HL-60/S4 treated with phorbol 12-myristate 13-acetate at 8.2 ng/mL for 4 days and 3 days (cell line): ENCODE data around the gene HLA-DMB.

ENCODE experiments used
- in situ Hi-C: fragments of 300-500 bp; cut with MboI; formaldehyde crosslinking; loops from 2 replicates; pipeline ENCODE4 v1.15.0; 2022; ENCODE audit warnings: low sequenced_read_pairs

The HLA-DMB gene

DNA sequence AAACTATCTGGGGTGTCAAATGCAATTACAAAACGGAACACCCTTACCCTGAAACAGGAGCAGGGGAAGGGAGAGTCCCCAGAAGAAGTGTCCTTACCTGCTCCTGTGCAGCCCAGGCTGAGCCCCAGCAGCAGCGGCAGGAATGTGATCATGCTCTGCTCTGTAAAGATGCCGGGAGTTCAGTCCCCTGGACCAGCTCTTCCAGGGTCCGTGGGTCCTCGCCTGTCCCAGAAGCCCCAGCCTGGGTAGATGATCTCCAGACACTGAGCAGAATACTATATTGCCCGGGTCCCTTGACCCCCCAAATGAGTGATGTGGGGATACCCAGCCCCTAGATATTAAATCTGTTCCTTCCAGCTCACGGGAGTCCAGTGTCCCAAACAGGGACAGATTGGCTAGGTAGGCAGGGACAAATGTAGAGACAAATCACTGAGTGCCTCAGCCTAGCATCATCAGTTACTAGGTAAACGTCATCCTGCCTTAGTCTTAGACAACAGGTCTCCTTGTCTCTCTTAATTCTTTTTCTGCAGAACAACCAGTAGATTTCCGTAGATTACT lies at the start of gene HLA-DMB:
Gene HLA-DMB, minus strand, starts transcription at position 373 of the 558 bp plus-strand sequence. Its CDS starts 221 bp downstream, at position 152.
- in situ Hi-C loops: no loop called here

DNA sequence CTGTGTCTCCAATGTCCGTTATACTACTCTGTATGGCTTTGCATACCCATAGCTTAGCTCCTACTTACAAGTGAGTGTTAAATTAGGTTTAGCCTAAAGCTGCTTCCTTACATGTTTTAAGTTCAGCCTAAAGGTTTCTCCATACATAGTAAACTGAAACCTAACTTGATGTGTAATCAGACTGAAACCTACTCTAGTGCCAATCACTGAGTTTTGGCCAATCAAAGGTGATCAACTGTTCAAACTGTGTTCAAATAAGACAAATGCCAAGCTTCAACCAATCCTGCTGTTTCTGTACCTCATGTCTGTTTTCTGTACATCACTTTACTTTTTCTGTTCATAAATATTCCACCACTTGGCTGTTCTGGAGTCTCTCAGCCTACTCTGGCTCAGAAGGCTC lies 48.5 kb upstream of the HLA-DMB start:
- in situ Hi-C loops: loop anchor here (25.0 kb wide), 1 partner anchor 102 kb away; no protein-coding TSS in a partner anchor

DNA sequence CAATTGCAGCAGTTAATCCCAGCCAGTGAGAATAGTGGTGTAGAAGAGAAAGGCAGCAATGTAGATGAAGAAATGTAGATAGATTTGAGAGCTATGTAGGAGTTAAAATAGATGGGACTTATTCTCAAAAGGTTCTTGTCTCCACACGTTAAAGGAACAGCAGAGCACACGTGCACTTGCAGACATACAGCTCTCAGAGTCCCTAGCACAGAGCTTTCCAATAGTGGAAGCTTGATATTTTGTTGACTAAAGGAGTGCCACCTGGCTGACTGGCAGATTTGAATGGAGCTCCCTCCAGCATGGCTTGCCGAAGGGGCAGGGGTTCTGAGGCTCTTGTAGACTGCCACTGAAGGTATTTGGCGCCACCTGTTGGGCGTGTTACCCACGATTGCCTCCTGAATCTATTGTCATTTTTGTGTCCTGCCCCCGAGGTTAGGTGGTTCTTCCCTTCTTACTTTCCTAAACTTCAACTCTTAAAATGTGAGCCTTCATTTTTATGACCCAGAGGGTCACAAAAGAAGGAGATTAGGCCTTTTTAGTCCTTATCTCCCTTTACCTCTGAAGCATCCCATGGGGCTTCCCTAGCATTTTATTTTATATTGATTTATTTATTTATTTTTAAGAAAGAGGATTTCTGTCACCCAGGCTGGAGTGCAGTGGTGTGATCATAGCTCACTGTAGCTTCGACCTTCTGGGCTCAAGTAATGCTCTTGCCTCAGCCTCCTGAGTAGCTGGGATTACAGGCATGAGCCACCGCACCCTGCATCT lies 44.0 kb upstream of the HLA-DMB start:
- in situ Hi-C loops: loop anchor here (25.0 kb wide), 1 partner anchor 98 kb away; no protein-coding TSS in a partner anchor

DNA sequence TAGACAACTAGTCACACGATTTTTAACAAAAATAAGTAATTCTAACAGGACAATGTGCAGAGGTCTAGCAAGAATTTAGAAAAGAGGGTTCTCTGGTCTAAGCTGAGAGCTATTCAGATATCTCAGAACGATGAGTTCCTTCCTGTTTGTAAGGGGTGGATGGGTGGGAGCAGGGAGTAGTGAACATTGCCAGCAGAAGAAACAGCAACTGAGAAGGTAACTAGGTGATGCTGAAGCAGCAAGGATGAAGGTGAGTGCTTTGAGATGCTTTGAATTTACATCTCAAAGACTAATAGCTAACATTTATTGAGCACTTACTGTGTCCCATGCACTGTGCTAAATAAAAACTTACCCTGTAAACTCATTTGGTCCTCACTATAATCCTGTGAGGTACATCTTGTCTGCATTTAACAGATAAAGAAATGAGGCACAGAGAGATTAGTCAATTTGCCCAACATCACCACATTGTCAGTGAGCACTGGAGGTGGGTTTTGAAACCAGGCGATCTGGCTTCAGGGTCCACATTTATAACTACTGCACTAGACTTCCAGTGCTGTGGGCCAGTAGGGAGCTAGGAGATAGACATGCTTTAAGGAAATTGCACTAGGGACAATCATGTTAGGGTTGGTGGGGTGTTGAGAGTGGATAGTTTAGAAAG lies 43.3 kb upstream of the HLA-DMB start:
- in situ Hi-C loops: loop anchor here (25.0 kb wide), 1 partner anchor 97 kb away; no protein-coding TSS in a partner anchor

DNA sequence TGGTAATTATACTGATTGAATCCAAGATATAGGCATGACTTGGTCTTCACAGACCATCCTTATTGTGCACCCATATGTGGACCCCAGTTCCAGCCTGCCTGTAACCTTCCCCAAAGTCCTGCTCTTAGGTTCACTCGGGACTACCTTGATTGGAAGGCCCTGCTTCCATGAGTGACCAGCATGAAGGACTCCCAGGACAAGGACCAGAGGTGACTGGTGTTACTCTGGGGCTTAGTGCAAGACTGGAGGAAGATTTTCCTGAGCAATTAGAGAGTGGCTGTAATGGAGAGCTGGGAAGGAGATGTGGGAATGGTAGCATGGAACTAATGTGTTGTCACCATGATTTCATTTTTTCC lies 42.6 kb upstream of the HLA-DMB start:
- in situ Hi-C loops: loop anchor here (25.0 kb wide), 1 partner anchor 96 kb away; no protein-coding TSS in a partner anchor

DNA sequence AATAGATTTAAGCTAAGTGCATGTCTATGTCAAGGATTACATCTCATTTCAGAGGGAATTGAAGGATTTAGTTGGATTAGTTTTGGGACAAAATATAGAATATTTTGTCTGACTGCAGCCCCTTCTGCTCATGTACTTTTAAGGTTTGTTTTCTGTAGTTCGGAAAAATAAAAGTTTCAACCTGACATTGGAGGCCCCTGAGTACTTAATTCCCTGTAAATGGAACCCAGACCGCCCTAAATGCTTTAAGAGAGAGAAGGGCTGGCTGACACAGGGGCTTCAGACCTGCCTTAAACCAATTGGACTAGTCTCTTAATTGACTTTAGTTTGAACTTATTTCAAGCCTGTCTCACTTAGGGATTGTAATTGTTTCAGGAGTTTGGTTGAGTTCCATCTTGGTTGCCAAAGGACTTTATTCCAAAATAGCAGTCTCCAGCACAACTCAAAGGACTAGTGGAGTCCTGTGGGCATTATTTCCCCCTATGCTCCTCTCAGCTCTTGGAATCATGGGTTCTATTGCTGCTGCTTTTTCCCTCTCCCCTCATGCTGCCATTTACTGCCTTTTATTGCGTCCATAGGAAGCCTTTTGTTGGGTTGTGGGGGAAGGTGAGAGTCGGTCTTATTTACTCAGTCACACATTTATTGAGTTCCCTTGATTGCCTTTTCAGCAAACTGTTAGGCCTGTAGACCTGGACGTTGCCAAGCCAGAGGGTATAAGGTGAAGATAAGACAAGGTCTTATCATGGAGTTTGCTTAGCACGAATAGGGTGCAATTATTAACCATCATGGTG lies 42.1 kb upstream of the HLA-DMB start:
- in situ Hi-C loops: loop anchor here (25.0 kb wide), 1 partner anchor 96 kb away; no protein-coding TSS in a partner anchor

DNA sequence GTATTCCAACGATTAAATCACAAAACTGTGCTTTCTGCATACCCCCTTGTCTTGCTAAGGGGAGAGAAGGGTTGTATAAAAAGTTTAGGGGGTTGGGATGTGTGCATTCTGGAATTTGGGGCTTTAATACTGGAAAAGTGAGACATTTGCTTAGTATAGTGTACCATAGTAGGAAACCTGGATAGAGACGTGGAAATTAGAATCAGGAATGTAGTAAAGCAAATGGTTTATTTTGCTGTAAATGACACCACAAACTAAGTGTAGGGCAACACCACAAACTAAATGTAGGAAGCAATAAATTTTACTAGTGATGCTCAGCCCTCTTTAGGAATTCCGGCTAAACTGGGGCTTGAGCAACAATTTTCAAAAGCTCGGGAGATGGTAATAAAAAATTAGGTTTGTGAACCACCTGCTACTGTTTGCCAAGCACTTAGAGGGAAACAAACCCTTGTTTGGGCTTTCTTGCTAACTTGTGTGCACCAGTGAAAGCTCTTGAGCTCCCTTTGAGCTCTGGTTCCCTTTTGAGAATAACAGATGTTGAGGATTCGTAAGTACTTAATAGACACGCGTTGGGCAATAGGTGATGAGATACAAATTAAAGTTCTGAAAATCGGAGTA lies 41.4 kb upstream of the HLA-DMB start:
- in situ Hi-C loops: loop anchor here (25.0 kb wide), 1 partner anchor 95 kb away; no protein-coding TSS in a partner anchor

DNA sequence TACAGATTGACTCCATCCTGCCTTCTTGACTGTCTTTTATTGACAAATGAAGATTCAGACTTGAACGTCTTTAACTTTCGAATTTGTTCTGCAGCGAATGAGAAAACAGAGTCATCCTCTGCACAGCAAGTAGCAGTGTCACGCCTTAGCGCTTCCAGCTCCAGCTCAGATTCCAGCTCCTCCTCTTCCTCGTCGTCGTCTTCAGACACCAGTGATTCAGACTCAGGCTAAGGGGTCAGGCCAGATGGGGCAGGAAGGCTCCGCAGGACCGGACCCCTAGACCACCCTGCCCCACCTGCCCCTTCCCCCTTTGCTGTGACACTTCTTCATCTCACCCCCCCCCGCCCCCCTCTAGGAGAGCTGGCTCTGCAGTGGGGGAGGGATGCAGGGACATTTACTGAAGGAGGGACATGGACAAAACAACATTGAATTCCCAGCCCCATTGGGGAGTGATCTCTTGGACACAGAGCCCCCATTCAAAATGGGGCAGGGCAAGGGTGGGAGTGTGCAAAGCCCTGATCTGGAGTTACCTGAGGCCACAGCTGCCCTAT lies 39.7 kb upstream of the HLA-DMB start:
- in situ Hi-C loops: loop anchor here (25.0 kb wide), 1 partner anchor 93 kb away; no protein-coding TSS in a partner anchor

DNA sequence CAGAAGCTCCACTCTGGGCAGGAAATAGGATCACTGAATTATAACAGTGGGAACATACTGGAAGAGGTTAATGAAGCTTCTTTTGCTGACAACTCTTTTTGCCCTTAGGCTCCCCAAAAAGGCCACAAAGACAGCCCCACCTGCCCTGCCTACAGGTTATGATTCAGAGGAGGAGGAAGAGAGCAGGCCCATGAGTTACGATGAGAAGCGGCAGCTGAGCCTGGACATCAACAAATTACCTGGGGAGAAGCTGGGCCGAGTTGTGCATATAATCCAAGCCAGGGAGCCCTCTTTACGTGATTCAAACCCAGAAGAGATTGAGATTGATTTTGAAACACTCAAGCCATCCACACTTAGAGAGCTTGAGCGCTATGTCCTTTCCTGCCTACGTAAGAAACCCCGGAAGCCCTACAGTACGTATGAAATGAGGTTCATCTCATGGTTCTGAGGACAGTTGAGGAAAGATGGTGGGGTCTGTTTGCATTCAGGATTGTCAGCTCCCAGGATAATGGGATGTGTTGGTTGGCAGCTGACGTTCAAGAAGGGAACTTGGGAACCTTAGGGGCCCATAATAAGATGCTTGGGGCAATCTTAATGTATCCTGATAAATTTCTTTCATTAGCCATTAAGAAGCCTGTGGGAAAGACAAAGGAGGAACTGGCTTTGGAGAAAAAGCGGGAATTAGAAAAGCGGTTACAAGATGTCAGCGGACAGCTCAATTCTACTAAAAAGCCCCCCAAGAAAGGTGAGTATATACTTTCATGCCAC lies 39.1 kb upstream of the HLA-DMB start:
- in situ Hi-C loops: loop anchor here (25.0 kb wide), 1 partner anchor 93 kb away; no protein-coding TSS in a partner anchor

DNA sequence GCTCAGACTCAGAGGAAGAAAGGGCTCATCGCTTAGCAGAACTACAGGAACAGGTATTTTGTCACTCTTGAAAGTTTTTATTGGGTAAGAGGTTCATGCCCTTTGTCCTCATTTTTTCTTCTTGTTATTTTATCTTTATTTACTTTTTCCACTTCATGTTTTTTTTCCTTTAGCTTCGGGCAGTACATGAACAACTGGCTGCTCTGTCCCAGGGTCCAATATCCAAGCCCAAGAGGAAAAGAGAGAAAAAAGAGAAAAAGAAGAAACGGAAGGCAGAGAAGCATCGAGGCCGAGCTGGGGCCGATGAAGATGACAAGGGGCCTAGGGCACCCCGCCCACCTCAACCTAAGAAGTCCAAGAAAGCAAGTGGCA lies 37.1 kb upstream of the HLA-DMB start:
- in situ Hi-C loops: loop anchor here (25.0 kb wide), 1 partner anchor 91 kb away; no protein-coding TSS in a partner anchor

DNA sequence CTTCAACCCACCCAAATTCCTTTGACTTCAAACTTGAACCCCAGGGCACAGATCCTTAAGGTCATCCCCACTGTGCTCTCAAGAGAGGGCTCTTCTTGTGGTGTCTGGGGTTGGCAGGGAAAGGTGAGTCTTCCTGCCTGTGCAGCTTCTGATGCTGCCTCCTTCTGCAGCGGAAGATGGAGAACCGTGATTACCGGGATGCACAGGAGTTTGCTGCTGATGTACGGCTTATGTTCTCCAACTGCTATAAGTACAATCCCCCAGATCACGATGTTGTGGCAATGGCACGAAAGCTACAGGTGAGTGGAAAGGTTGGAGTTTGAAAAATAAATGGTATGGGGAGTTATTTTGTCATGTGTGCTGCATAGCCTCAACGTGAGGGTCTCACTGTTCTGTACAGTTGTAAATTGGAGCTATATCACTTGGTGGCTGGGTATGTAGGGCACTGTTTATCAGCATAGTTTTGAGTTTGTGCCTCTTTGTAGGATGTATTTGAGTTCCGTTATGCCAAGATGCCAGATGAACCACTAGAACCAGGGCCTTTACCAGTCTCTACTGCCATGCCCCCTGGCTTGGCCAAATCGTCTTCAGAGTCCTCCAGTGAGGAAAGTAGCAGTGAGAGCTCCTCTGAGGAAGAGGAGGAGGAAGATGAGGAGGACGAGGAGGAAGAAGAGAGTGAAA lies 36.6 kb upstream of the HLA-DMB start:
- in situ Hi-C loops: loop anchor here (25.0 kb wide), 1 partner anchor 90 kb away; no protein-coding TSS in a partner anchor

DNA sequence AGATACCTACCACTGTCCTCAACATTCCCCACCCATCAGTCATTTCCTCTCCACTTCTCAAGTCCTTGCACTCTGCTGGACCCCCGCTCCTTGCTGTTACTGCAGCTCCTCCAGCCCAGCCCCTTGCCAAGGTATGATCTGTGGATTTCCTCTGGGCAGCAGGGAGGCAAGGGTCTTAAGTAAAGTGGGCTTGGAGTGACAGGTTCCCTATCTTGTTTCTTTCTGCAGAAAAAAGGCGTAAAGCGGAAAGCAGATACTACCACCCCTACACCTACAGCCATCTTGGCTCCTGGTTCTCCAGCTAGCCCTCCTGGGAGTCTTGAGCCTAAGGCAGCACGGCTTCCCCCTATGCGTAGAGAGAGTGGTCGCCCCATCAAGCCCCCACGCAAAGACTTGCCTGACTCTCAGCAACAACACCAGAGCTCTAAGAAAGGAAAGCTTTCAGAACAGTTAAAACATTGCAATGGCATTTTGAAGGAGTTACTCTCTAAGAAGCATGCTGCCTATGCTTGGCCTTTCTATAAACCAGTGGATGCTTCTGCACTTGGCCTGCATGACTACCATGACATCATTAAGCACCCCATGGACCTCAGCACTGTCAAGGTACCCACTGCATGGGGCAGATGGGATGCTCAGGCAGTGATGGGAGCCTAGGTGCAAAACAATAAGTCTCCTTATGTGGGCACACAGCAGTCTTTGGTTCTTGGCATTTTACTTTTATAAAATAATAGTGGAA lies 35.7 kb upstream of the HLA-DMB start:
- in situ Hi-C loops: loop anchor here (25.0 kb wide), 1 partner anchor 89 kb away; no protein-coding TSS in a partner anchor

DNA sequence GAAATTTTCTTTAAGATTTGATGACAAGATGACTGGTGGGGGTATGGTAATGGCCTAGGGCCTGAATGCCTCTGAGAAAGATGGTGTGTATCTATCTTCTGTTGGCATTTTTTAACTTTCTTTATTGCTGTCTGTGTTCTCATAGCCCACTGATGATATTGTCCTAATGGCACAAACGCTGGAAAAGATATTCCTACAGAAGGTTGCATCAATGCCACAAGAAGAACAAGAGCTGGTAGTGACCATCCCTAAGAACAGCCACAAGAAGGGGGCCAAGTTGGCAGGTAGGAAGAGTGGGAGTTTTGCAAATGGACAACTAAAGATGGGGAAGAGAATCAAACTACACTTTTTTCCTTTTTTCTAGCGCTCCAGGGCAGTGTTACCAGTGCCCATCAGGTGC lies 35.1 kb upstream of the HLA-DMB start:
- in situ Hi-C loops: loop anchor here (25.0 kb wide), 1 partner anchor 89 kb away; no protein-coding TSS in a partner anchor

DNA sequence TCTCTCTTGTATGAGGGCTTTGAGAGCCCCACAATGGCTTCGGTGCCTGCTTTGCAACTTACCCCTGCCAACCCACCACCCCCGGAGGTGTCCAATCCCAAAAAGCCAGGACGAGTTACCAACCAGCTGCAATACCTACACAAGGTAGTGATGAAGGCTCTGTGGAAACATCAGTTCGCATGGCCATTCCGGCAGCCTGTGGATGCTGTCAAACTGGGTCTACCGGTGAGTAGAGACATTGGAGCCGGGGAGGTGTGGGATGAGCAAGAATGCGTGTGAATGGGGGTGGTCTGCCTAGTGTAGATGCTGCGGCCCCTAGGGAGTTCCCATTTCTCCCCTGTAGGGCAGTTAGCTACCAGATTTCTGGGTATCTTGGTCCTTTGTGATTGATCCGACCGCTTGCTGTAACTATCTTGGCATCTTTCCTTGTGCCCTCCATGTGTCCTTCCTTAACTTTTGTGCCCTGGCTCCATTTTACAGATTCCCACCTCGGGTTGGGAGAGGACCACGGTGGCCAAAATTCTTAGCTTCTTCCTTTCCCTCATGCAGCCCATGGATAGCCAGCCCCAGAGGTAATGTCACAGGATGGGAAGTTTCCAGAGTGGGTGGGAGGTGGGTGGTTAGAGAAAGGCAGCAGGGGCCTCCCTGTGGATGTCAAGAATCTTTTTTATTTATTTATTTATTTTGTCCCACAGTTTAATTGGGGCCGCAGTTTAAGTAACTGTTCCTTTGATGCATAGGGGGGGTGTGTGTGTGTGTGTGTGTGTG lies 33.9 kb upstream of the HLA-DMB start:
- in situ Hi-C loops: loop anchor here (25.0 kb wide), 1 partner anchor 87 kb away; no protein-coding TSS in a partner anchor

DNA sequence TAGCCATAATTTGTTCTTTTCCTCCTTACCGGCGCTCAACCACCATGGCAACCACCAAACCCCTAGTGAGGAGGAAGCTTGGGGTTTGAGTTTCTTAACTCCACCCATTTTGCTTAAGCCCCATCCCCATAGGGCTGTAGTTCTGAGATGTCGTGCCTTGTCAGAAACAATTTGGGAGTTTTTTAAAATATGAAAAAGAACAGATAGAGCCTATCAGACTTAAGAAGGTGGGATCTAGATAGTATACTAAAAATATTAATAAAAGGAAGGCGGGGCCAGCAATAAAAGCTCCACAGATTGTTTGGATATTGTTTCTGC lies 33.1 kb upstream of the HLA-DMB start:
- in situ Hi-C loops: no loop called here

DNA sequence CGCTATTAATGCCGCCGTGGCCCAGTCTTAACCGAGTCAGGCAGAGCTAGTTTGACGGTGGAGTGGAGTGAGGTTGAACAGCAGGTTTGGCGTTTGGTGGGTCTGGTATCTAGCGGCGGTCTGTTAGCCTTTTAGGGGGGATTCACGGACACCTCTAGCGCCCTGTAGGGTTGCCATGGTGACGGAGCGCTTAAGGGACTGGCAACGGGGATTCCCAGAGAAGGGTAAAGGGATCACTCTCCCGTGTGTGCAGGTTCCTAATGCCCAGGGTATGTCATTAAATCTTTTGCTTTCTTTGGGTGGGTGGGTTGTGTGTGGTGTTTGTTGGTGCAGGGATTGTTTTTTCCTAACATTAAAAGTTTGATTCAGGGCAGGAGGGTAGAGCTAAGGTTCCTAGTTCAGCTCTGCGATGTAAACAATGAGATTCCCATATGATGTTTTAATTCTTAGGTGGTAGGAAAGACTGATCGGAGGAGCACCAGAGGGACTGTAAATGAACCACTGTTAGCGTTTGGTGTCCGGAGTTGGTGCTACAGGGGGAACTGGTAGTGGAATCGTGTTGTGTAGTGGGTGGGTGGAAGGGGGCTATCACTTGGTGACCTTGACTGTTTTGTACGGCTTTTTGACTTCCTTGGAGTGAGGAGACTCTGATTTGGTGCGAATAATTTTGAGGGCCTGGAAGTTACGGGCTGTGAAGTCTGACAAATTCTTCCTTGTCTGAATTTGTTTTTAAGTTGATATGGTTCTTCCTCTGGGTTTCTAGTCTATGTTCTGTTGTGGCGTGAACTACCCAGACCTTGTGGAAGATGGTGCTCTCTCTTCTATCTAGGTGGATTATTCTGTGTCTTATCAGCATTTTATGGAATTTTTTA lies 32.6 kb upstream of the HLA-DMB start:
- in situ Hi-C loops: no loop called here
